Activated naive CD8-positive, alpha-beta T cell (primary cell): ENCODE results near the gene FARSB.

Experiments
- H3K27ac Mint-ChIP-seq: one replicate; pipeline ENCODE4 v1.8.0; 2021; ENCODE audit warnings: mixed read lengths
- H3K27me3 Mint-ChIP-seq: one replicate; pipeline ENCODE4 v1.8.0; 2021; ENCODE audit warnings: mixed read lengths
- H3K36me3 Mint-ChIP-seq: one replicate; pipeline ENCODE4 v1.8.0; 2021; ENCODE audit warnings: mixed read lengths
- H3K4me1 Mint-ChIP-seq: one replicate; pipeline ENCODE4 v1.8.0; 2021; ENCODE audit warnings: low read depth, mixed read lengths
- H3K4me3 Mint-ChIP-seq: one replicate; pipeline ENCODE4 v1.8.0; 2021; ENCODE audit warnings: mild to moderate bottlenecking, mixed read lengths
- H3K9me3 Mint-ChIP-seq: one replicate; pipeline ENCODE4 v1.8.0; 2021; ENCODE audit warnings: low read depth, mixed read lengths

Gene FARSB

GRCh38 chr2:222568865-222569264, 87.0 kb downstream of the FARSB start:
- peaks cover 7% of the 10 kb centered on the region for H3K4me1 Mint-ChIP-seq
- H3K27me3 Mint-ChIP-seq, result no peaks in the 10 kb centered on the region
- no peak overlapping the region for H3K4me3 Mint-ChIP-seq
- no peaks in the 10 kb centered on the region for H3K9me3 Mint-ChIP-seq
- peaks cover 27% of the 10 kb centered on the region for H3K36me3 Mint-ChIP-seq
- H3K27ac Mint-ChIP-seq, result no peak overlapping the region

DNA sequence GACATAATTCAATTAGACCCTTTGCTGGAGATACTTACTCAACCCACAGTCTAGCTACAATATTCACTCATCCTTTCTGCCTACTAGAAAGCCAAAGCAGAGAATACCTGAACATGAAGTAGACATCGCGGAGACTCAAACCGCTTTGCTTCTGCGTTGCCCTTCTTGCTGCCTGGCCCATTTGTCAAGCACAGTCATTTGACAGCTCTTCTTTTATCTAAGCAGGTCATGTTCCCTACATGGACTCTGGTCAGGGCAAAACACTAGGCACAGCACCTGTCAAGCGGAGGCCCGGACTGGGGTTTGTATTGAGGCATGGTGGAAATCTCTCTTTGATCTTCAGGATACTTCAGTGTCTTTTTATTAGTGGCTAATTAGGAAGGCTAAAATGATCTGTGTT, 89.7 kb downstream of the FARSB start:
- H3K27ac Mint-ChIP-seq, result no peak overlapping the region
- H3K4me1 Mint-ChIP-seq, result no peaks in the 10 kb centered on the region
- no peak overlapping the region for H3K4me3 Mint-ChIP-seq
- H3K9me3 Mint-ChIP-seq, result no peaks in the 10 kb centered on the region
- no peaks in the 10 kb centered on the region for H3K27me3 Mint-ChIP-seq
- peaks cover 22% of the 10 kb centered on the region for H3K36me3 Mint-ChIP-seq

GRCh38 chr2:222563936-222564335, 92.0 kb downstream of the FARSB start:
- Mint-ChIP-seq H3K36me3 (peaks cover 20% of the 10 kb centered on the region), H3K4me1 (no peaks in the 10 kb centered on the region), H3K27me3 (no peaks in the 10 kb centered on the region), H3K9me3 (no peaks in the 10 kb centered on the region), H3K27ac (no peak overlapping the region), H3K4me3 (no peak overlapping the region)

DNA sequence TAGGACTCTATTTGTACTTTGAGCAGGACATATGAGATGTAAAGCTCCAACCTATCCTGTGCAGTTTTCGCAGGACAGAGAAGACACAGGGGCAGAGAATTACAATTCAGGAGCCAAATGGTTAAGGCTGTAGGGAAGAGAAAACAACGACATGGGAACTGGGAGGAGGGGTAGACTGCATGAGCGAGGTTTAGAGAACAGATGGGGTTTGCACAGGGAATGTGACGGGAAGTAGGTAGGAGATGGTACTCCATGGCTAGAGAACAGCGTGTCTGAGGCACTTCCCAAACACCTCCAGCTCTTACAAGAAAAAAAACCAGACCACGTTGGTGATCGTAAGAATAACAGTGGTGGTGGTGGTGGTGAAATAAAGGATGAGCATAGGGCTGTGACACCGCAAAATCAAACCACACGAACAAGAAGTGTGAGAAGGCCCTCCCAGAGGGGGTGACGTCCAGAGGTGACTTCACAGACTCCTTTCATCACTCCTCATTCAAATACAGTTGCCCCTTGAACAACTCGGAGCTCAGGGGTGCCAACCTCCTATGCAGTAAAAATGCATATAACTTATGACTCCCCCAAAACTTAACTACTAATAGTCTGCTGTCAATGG, 92.7 kb downstream of the FARSB start:
- Mint-ChIP-seq H3K36me3 (peaks cover 18% of the 10 kb centered on the region), H3K27ac (no peak overlapping the region), H3K4me1 (no peaks in the 10 kb centered on the region), H3K27me3 (no peaks in the 10 kb centered on the region), H3K9me3 (no peaks in the 10 kb centered on the region), H3K4me3 (no peak overlapping the region)

DNA sequence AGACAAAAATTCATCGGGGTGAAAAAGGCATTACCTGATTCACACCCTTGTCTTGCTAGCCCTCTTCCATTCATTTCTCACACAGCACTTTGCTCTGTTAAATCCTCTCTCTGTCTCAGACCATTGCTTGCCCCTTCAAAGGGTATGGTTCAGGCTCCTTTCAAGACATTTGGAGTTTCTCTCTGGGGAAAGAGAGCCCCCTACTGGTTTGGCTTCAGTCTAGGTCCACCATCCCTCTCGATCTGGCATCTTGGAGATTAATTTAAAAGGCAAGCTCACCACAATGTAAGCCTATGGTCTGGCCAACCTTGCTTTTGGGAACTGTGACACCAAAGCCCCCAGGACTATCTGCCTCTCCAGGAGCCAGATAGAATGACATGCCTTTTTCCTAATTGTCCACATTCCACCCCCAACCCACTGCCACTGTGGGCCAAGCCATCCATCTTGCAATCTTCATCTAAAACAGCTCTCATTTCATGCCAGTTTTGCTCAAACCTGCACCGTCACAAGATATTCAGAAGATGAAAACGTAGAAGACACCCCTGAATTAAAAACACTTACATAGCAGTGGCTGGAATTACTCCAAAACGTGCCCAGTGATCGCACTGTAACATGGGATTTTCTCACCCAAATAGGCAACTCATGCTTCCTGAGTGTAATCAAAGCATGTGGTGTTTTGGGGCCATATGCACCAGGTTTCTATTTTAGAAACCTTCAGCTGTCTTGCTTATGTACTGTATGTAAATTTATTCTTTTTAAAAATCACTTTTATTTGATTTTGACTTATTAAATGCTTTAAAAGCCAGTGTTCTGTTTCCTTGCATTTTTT, 93.9 kb downstream of the FARSB start:
- Mint-ChIP-seq H3K27me3 (no peaks in the 10 kb centered on the region), H3K9me3 (no peaks in the 10 kb centered on the region), H3K4me3 (no peak overlapping the region)

DNA sequence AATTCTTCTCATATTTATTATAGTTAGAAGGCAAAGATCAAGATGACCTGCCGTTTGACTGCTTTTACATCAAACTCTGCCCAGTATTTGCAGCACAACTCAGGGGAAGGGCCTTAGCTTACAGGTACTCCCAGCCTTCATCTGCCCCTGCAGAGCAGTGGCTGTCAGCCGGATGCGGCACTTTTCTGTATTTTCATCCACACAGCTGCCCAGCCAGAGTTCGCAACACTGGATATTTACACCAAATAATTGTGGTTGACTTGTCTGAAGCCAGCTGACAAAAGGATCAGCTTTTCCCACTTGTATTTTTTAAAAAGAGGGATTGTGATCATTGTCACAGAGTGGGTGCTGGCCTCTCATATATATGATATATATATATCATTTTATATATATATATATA, 94.7 kb downstream of the FARSB start:
- no peaks in the 10 kb centered on the region for H3K27me3 Mint-ChIP-seq
- H3K9me3 Mint-ChIP-seq, result no peaks in the 10 kb centered on the region
- H3K27ac Mint-ChIP-seq, result no peak overlapping the region
- peaks cover 10% of the 10 kb centered on the region for H3K36me3 Mint-ChIP-seq
- H3K4me1 Mint-ChIP-seq, result no peaks in the 10 kb centered on the region
- H3K4me3 Mint-ChIP-seq, result no peak overlapping the region

More for the DNA sequence above, 93.9 kb downstream of the FARSB start:
- H3K27ac Mint-ChIP-seq, result peak overlapping the region; percentile 23
- H3K36me3 Mint-ChIP-seq, result peaks cover 13% of the 10 kb centered on the region
- H3K4me1 Mint-ChIP-seq, result no peaks in the 10 kb centered on the region

DNA sequence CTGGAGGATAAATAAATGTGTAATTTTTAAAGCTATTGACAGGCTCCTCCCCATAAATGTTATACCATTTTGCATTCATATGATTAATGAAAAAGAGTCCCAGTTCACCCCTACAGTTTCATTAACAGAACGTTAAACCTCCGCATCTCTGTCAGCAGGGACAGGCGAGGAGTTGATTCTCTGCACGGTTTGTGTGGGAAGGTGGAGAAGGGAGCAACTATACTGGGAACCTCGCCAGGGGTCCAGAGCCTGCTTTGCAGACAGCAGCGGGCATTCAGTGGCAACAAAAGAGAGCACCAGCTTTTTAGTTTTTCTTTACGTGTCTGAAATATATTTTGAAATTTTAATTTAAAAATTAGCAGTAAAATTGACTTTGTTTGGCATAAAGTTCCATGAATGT, 101.4 kb downstream of the FARSB start:
- no peak overlapping the region for H3K27ac Mint-ChIP-seq
- no peak overlapping the region for H3K4me3 Mint-ChIP-seq
- H3K9me3 Mint-ChIP-seq, result no peaks in the 10 kb centered on the region
- H3K36me3 Mint-ChIP-seq, result no peaks in the 10 kb centered on the region
- no peaks in the 10 kb centered on the region for H3K4me1 Mint-ChIP-seq
- peaks cover 21% of the 10 kb centered on the region for H3K27me3 Mint-ChIP-seq

- Mint-ChIP-seq H3K27me3 (peaks cover 20% of the 10 kb centered on the region), H3K4me1 (no peaks in the 10 kb centered on the region), H3K27ac (no peak overlapping the region), H3K36me3 (no peaks in the 10 kb centered on the region), H3K9me3 (no peaks in the 10 kb centered on the region), H3K4me3 (no peak overlapping the region)
Measured at GRCh38 chr2:222548992-222549391, 106.9 kb downstream of the FARSB start.

- Mint-ChIP-seq H3K27ac (no peak overlapping the region), H3K27me3 (peaks cover 12% of the 10 kb centered on the region), H3K4me3 (no peak overlapping the region), H3K4me1 (no peaks in the 10 kb centered on the region), H3K9me3 (no peaks in the 10 kb centered on the region), H3K36me3 (no peaks in the 10 kb centered on the region)
Measured at GRCh38 chr2:222547083-222547482, 108.8 kb downstream of the FARSB start.

DNA sequence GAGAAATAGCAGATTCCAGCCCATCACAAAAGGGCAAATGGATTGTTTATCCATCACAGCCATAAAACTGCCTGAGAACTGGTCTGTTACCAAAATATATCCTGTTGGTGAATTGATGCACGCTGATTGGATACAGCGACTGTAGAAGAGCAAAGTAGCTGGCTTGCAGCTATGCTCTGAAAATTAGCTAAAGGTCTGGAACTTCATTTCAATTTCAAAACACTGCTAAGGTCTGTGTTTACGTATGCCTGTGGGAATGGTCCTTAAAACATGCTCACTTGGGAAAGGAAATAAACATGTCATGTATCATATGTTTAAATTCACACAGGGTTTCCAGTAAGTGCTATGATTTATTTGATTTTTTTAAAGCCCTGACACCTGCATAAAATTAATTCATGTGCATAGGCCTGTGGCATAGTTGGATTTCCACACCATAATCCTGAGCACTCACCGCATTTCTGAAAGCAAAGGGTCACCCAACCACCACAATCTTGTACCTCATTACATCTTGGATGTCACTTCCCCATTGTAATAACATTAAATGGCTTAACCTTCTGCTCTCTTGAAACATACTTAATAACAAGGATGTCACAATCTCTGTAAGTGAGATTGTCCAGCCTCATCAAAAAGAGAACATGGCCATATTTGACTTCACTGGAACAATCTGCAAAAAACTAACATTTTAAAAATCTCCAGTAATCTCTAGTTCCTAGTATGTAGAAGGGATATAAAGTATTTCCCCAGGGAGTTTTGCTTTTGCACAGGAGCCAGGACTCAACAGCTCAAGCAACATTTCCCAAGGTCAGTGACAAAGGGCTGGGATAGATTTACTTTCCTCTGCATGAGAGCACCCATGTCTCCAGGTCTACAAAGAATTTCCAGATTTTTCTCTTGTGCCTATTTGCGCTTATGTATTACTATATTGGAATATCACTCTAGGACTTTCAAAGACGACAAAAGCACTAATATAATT, 109.8 kb downstream of the FARSB start:
- H3K4me1 Mint-ChIP-seq, result no peaks in the 10 kb centered on the region
- peaks cover 11% of the 10 kb centered on the region for H3K27me3 Mint-ChIP-seq
- H3K4me3 Mint-ChIP-seq, result no peak overlapping the region
- H3K36me3 Mint-ChIP-seq, result no peaks in the 10 kb centered on the region
- H3K27ac Mint-ChIP-seq, result no peak overlapping the region
- no peaks in the 10 kb centered on the region for H3K9me3 Mint-ChIP-seq

GRCh38 chr2:222544661-222545060, 111.2 kb downstream of the FARSB start:
- Mint-ChIP-seq H3K36me3 (no peaks in the 10 kb centered on the region), H3K4me1 (no peaks in the 10 kb centered on the region), H3K27me3 (peaks cover 11% of the 10 kb centered on the region), H3K27ac (no peak overlapping the region), H3K4me3 (no peak overlapping the region), H3K9me3 (no peaks in the 10 kb centered on the region)

- Mint-ChIP-seq H3K4me3 (no peak overlapping the region), H3K9me3 (no peaks in the 10 kb centered on the region), H3K36me3 (no peaks in the 10 kb centered on the region), H3K27me3 (peaks cover 9% of the 10 kb centered on the region), H3K27ac (no peak overlapping the region), H3K4me1 (no peaks in the 10 kb centered on the region)
Measured at GRCh38 chr2:222538535-222538934, 117.4 kb downstream of the FARSB start.

DNA sequence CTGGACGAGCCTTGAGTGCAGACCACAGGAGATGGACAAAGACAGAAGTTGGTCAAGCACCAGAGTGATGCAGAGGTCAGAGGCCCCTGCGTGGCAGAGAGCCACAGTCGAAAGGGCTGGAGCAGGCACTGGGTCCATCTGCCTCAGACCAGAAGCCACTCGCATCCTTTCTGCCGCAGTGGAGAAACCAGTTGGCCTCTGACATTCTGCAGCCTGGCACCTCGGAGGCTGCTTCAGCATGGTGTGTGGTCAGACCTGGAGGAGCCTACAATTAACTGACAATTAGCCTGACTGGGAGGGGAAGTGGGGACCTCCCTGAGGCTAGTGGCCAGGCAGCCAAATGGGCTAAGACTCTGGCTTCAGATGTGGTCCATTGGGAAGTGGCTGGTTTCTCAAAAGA, 120.4 kb downstream of the FARSB start:
- H3K4me3 Mint-ChIP-seq, result no peak overlapping the region
- no peaks in the 10 kb centered on the region for H3K9me3 Mint-ChIP-seq
- no peaks in the 10 kb centered on the region for H3K36me3 Mint-ChIP-seq
- no peaks in the 10 kb centered on the region for H3K4me1 Mint-ChIP-seq
- peaks cover 4% of the 10 kb centered on the region for H3K27me3 Mint-ChIP-seq
- H3K27ac Mint-ChIP-seq, result no peak overlapping the region

DNA sequence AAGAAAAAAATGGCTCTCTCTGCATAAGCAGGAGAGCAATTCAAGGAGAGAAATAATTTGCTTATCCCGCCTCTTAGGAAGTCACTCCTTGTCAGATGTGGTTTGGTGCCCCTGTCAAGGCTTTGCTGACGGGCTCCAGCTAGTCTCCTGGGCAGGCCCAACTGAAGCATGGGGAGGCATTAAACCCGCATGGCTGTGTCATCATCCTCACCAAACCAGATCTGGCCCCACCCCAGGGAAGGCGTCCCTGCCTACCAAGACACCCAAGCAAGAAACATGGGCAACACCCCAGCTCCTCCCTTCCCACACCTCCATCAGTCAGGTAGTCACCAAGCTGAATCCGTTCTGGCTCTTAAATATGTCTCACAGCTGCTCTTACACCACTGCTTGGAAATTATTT, 123.6 kb downstream of the FARSB start:
- Mint-ChIP-seq H3K4me1 (no peaks in the 10 kb centered on the region), H3K9me3 (no peaks in the 10 kb centered on the region), H3K27ac (no peak overlapping the region), H3K4me3 (no peak overlapping the region), H3K36me3 (no peaks in the 10 kb centered on the region), H3K27me3 (peaks cover 1% of the 10 kb centered on the region)
